BE2C (cell line): ENCODE measurements around the gene MYO7B.

Experiments used
- DNase-seq: peaks from one replicate; pipeline ENCODE4 v3.0.0-alpha.2; 2020
- H3K27me3 ChIP-seq: fragments of 250-450 bp; sonication (Bioruptor Pico); 2 replicates; pipeline ENCODE4 v1.5.1; 2020; ENCODE audit warnings: mild to moderate bottlenecking
- H3K36me3 ChIP-seq: fragments of 250-450 bp; sonication (Bioruptor Pico); 2 replicates; pipeline ENCODE4 v1.5.1; 2020; ENCODE audit warnings: mild to moderate bottlenecking
- H3K4me1 ChIP-seq: fragments of 250-450 bp; sonication (Bioruptor Pico); 2 replicates; pipeline ENCODE4 v1.5.1; 2020
- H3K4me3 ChIP-seq: 2 replicates; pipeline ENCODE4 v1.5.1; 2011; ENCODE audit warnings: low read depth, low read length
- H3K9me3 ChIP-seq: fragments of 250-450 bp; sonication (Bioruptor Pico); 2 replicates; pipeline ENCODE4 v1.5.1; 2020
- CTCF ChIP-seq: IDR thresholded peaks from 2 replicates; pipeline ENCODE4 v1.5.1; 2012; ENCODE audit warnings: mild to moderate bottlenecking, low read depth, low read length

The MYO7B gene

DNA sequence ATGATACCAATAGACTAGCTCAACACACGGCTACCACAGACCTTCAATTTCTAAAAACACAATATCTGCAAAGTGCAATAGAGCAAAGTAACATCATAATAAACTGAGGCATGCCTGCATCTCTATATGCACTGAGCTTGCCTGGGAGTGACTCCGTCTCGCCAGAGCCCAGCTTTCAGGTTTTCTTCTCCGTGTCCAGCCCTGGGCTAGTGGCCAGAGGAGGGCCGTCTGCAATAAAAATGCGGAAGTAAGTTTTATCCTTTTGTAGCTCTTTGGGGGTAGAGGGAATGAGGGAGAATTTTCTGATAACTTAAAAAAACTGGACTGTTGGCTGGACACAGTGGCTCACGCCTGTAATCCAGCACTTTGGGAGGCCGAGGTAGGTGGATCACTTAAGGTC, 69.5 kb downstream of the MYO7B start:
- Histone ChIP-seq H3K36me3 (no peaks in the 10 kb centered on the region), H3K4me1 (no peaks in the 10 kb centered on the region), H3K4me3 (no peak overlapping the region), H3K9me3 (no peaks in the 10 kb centered on the region), H3K27me3 (no peaks in the 10 kb centered on the region)
- DNase-seq: no peak
- no peak for TF ChIP-seq CTCF

DNA sequence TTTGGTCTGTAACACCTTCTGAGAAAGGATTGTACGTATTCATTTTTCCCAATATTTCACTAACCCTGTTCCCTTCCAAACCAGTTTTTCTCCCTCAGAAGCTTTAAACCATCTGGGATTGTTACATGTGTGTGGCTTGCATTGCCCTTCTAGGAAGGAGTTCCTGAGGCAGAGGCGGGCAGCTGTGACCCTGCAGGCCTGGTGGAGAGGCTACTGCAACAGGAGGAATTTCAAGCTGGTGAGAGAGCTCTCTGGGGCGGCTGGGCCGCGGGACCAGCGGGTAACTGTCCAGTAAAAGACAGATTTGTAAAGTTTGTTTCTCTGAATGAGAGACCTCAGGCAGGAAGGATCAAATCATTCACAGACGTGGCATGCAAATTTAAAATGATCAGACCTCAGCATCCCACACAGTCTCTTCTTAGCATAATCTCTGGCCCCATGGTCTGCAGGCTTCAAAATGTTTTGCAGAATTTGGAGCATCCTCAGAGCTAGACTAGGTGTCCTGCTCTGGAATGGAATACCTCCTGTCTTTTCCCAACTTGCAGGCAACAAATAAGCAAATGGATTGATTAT, 70.3 kb downstream of the MYO7B start:
- Histone ChIP-seq H3K27me3 (no peaks in the 10 kb centered on the region), H3K9me3 (no peaks in the 10 kb centered on the region), H3K4me3 (no peak overlapping the region), H3K4me1 (no peaks in the 10 kb centered on the region), H3K36me3 (no peaks in the 10 kb centered on the region)
- DNase-seq: no peak
- TF ChIP-seq CTCF: no peak

- no peak for DNase-seq
- TF ChIP-seq CTCF: no peak
- no peaks in the 10 kb centered on the region for H3K4me1 ChIP-seq
- no peak overlapping the region for H3K4me3 ChIP-seq
- no peaks in the 10 kb centered on the region for H3K27me3 ChIP-seq
- no peaks in the 10 kb centered on the region for H3K36me3 ChIP-seq
- H3K9me3 ChIP-seq: no peaks in the 10 kb centered on the region
Measured at GRCh38 chr2:127606625-127607398, 71.3 kb downstream of the MYO7B start.

DNA sequence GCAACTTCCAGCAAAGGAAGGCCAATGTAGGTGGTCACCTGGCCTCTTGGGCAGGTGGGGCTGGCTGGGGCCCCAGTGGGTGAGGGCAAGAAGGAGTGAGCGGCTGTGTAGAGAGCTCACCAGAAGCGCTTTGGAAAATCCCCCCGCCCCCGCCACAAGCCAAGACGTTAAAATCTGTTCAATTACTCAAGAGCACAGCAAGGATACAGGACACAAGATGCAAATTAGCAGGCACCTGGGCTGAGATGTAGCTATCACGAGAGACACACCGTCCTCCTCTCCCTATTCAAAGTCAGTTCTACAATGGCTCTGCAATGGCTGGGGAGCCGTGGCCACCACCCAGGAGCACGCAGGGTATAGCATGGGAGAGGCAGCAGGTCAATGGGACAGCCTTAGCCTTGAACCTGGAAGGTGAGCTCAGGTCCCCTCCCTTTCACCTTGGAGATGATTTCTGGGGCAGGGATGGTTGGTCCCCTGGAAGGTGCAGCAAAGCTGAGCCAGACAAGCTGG, 72.0 kb downstream of the MYO7B start:
- Histone ChIP-seq H3K27me3 (no peaks in the 10 kb centered on the region), H3K9me3 (no peaks in the 10 kb centered on the region), H3K4me3 (no peak overlapping the region), H3K4me1 (no peaks in the 10 kb centered on the region), H3K36me3 (no peaks in the 10 kb centered on the region)
- no peak for DNase-seq
- TF ChIP-seq CTCF: no peak

DNA sequence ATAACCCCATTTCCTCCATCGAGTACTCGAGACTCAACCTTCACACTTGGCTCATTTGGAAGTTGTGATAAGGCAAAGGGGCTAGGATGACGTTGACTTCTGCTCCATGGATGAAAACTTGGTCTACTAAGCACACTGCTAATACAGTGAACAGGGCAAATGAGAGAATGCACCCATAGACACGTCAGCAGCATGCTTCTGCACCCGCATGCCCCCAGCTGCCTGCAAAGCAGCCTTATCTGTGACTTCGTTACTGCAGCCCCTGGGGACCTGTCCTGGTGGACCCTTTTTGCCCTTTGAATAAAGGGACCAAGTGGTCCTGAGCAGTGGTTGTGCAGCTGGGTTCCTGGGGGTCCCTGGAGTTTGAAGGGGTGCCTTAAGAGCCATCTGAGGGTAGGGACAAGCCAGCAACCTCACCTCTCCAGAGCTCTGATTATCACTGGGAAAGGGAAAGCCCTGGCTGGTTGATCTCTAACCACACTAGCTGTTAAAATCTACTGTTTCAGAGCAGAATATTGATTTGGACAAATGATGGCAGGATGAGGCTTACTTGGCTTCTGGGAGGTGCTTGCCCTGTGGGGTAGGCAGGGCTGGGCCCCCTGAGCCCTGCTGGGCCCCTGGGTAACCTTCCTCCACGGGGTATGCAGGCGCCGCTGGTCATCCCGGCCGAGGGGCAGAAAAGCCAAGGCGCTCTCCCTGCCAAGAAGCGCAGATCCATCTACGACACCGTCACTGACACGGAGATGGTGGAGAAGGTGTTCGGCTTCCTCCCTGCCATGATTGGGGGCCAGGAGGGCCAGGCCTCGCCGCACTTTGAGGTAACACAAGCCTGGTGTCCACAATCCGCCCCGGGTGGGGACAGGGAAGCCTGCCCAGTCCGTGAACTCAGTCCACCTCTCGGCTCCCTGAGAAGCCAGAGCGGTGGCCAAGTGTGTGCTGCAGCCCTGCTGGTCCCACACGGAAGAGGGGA, 72.9 kb downstream of the MYO7B start:
- Histone ChIP-seq H3K4me1 (no peaks in the 10 kb centered on the region), H3K4me3 (no peak overlapping the region), H3K9me3 (no peaks in the 10 kb centered on the region), H3K27me3 (no peaks in the 10 kb centered on the region), H3K36me3 (no peaks in the 10 kb centered on the region)
- DNase-seq: no peak
- no peak for TF ChIP-seq CTCF
